Measurements from ENCODE around the gene AKNA.
A peak's percentile ranks its signal among the peaks of the same experiment; 100 is the strongest.

The AKNA gene

GRCh38 chr9:114425126-114425525, 37.3 kb upstream of the AKNA start:
- Mint-ChIP-seq H3K4me3 (no peak overlapping the region), H3K4me1 (peaks cover 0 to 2% of the 10 kb centered on the region in 2 donors), H3K27me3 (peaks cover 0 to 7% of the 10 kb centered on the region in 2 donors), H3K9me3 (no peaks in the 10 kb centered on the region), H3K36me3 (peaks cover 10 to 14% of the 10 kb centered on the region in 2 donors), H3K27ac (no peak overlapping the region)
- no peak for DNase-seq
- no peak for ATAC-seq (replicated peaks)

- Mint-ChIP-seq H3K9me3 (no peaks in the 10 kb centered on the region), H3K36me3 (peaks cover 14 to 15% of the 10 kb centered on the region in 2 donors), H3K4me3 (no peak overlapping the region), H3K4me1 (peaks cover 0 to 2% of the 10 kb centered on the region in 2 donors), H3K27me3 (no peaks in the 10 kb centered on the region), H3K27ac (no peak overlapping the region)
- ATAC-seq (replicated peaks) (no peak), DNase-seq (no peak)
Measured at GRCh38 chr9:114424126-114424525, 36.3 kb upstream of the AKNA start.

- Mint-ChIP-seq H3K27me3 (no peaks in the 10 kb centered on the region), H3K4me3 (no peak overlapping the region), H3K36me3 (peaks cover 19 to 20% of the 10 kb centered on the region in 2 donors), H3K9me3 (no peaks in the 10 kb centered on the region), H3K27ac (no peak overlapping the region), H3K4me1 (peaks cover 0 to 2% of the 10 kb centered on the region in 2 donors)
- DNase-seq (no peak), ATAC-seq (replicated peaks) (no peak)
Measured at GRCh38 chr9:114423181-114423580, 35.4 kb upstream of the AKNA start.

- H3K27ac Mint-ChIP-seq, result no peak overlapping the region
- no peak overlapping the region for H3K4me3 Mint-ChIP-seq
- no peaks in the 10 kb centered on the region for H3K9me3 Mint-ChIP-seq
- no peaks in the 10 kb centered on the region for H3K27me3 Mint-ChIP-seq
- no peak for DNase-seq
- H3K36me3 Mint-ChIP-seq, result peaks cover 31 to 34% of the 10 kb centered on the region in 2 donors
- peaks cover 5 to 10% of the 10 kb centered on the region in 2 donors for H3K4me1 Mint-ChIP-seq
- ATAC-seq (replicated peaks), result no peak
Measured at GRCh38 chr9:114421147-114421546, 33.4 kb upstream of the AKNA start.

- Mint-ChIP-seq H3K36me3 (peaks cover 25 to 28% of the 10 kb centered on the region in 2 donors), H3K4me3 (no peak overlapping the region), H3K27me3 (no peaks in the 10 kb centered on the region), H3K9me3 (no peaks in the 10 kb centered on the region), H3K4me1 (peaks cover 3 to 10% of the 10 kb centered on the region in 2 donors), H3K27ac (no peak overlapping the region)
- ATAC-seq (replicated peaks), result no peak
- no peak for DNase-seq
Measured at GRCh38 chr9:114419796-114420195, 32.0 kb upstream of the AKNA start.

- Mint-ChIP-seq H3K4me3 (no peak overlapping the region), H3K9me3 (no peaks in the 10 kb centered on the region), H3K27ac (no peak overlapping the region), H3K36me3 (peaks cover 21% of the 10 kb centered on the region in 2 donors), H3K4me1 (peaks cover 3 to 10% of the 10 kb centered on the region in 2 donors), H3K27me3 (no peaks in the 10 kb centered on the region)
- DNase-seq (no peak), ATAC-seq (replicated peaks) (no peak)
Measured at GRCh38 chr9:114418053-114418452, 30.3 kb upstream of the AKNA start.

- no peak for ATAC-seq (replicated peaks)
- Mint-ChIP-seq H3K27me3 (no peaks in the 10 kb centered on the region), H3K36me3 (peaks cover 21% of the 10 kb centered on the region in 2 donors)
Measured at GRCh38 chr9:114417511-114417910, 29.7 kb upstream of the AKNA start.

GRCh38 chr9:114416906-114417305, 29.1 kb upstream of the AKNA start:
- ATAC-seq (replicated peaks) (no peak), DNase-seq (no peak)
- Mint-ChIP-seq H3K27me3 (no peaks in the 10 kb centered on the region), H3K27ac (no peak overlapping the region), H3K4me3 (no peak overlapping the region), H3K9me3 (no peaks in the 10 kb centered on the region), H3K4me1 (peaks cover 4 to 10% of the 10 kb centered on the region in 2 donors), H3K36me3 (peaks cover 21% of the 10 kb centered on the region in 2 donors)

More at GRCh38 chr9:114417511-114417910, 29.7 kb upstream of the AKNA start:
- Mint-ChIP-seq H3K4me3 (no peak overlapping the region), H3K4me1 (peaks cover 3 to 10% of the 10 kb centered on the region in 2 donors), H3K9me3 (no peaks in the 10 kb centered on the region), H3K27ac (no peak overlapping the region)
- DNase-seq, result no peak

GRCh38 chr9:114416290-114416689, 28.5 kb upstream of the AKNA start:
- no peak overlapping the region for H3K4me3 Mint-ChIP-seq
- no peaks in the 10 kb centered on the region for H3K27me3 Mint-ChIP-seq
- H3K27ac Mint-ChIP-seq, result no peak overlapping the region
- peaks cover 21% of the 10 kb centered on the region in 2 donors for H3K36me3 Mint-ChIP-seq
- peaks cover 4 to 10% of the 10 kb centered on the region in 2 donors for H3K4me1 Mint-ChIP-seq
- DNase-seq (no peak), ATAC-seq (replicated peaks) (no peak)
- no peaks in the 10 kb centered on the region for H3K9me3 Mint-ChIP-seq

- Mint-ChIP-seq H3K4me1 (peaks cover 10% of the 10 kb centered on the region in 2 donors), H3K27me3 (no peaks in the 10 kb centered on the region), H3K9me3 (no peaks in the 10 kb centered on the region), H3K4me3 (no peak overlapping the region), H3K36me3 (peaks cover 19 to 21% of the 10 kb centered on the region in 2 donors), H3K27ac (peak overlapping the region; percentile 34)
- DNase-seq (no peak), ATAC-seq (replicated peaks) (no peak)
Measured at GRCh38 chr9:114414346-114414745, 26.6 kb upstream of the AKNA start.

- no peaks in the 10 kb centered on the region for H3K9me3 Mint-ChIP-seq
- no peak overlapping the region for H3K4me3 Mint-ChIP-seq
- peaks cover 10 to 14% of the 10 kb centered on the region in 2 donors for H3K4me1 Mint-ChIP-seq
- no peaks in the 10 kb centered on the region for H3K27me3 Mint-ChIP-seq
- peaks cover 16 to 19% of the 10 kb centered on the region in 2 donors for H3K36me3 Mint-ChIP-seq
- DNase-seq (no peak), ATAC-seq (replicated peaks) (peak in 1 of 2 donors; percentile 29)
- H3K27ac Mint-ChIP-seq, result no peak overlapping the region
Measured at GRCh38 chr9:114413861-114414301, 26.1 kb upstream of the AKNA start.

- ATAC-seq (replicated peaks) (no peak), DNase-seq (no peak)
- H3K4me3 Mint-ChIP-seq, result no peak overlapping the region
- H3K27me3 Mint-ChIP-seq, result no peaks in the 10 kb centered on the region
- H3K9me3 Mint-ChIP-seq, result no peaks in the 10 kb centered on the region
- no peak overlapping the region for H3K27ac Mint-ChIP-seq
- H3K4me1 Mint-ChIP-seq, result peaks cover 6 to 14% of the 10 kb centered on the region in 2 donors
- peaks cover 7 to 9% of the 10 kb centered on the region in 2 donors for H3K36me3 Mint-ChIP-seq
Measured at GRCh38 chr9:114412048-114412683, 24.4 kb upstream of the AKNA start.

GRCh38 chr9:114411452-114411851, 23.7 kb upstream of the AKNA start:
- Mint-ChIP-seq H3K36me3 (peaks cover 1 to 3% of the 10 kb centered on the region in 2 donors), H3K4me3 (no peak overlapping the region), H3K27ac (no peak overlapping the region), H3K27me3 (no peaks in the 10 kb centered on the region), H3K4me1 (peaks cover 3 to 13% of the 10 kb centered on the region in 2 donors), H3K9me3 (no peaks in the 10 kb centered on the region)
- ATAC-seq (replicated peaks) (no peak), DNase-seq (no peak)

GRCh38 chr9:114410910-114411309, 23.1 kb upstream of the AKNA start:
- DNase-seq (no peak), ATAC-seq (replicated peaks) (no peak)
- no peaks in the 10 kb centered on the region for H3K9me3 Mint-ChIP-seq
- H3K4me3 Mint-ChIP-seq, result no peak overlapping the region
- peaks cover 3% of the 10 kb centered on the region in 2 donors for H3K36me3 Mint-ChIP-seq
- no peaks in the 10 kb centered on the region for H3K27me3 Mint-ChIP-seq
- peaks cover under 1 to 12% of the 10 kb centered on the region in 2 donors for H3K4me1 Mint-ChIP-seq
- H3K27ac Mint-ChIP-seq, result no peak overlapping the region

GRCh38 chr9:114409842-114410241, 22.1 kb upstream of the AKNA start:
- Mint-ChIP-seq H3K4me3 (no peak overlapping the region), H3K27ac (no peak overlapping the region), H3K9me3 (no peaks in the 10 kb centered on the region), H3K36me3 (peaks cover 3% of the 10 kb centered on the region in 2 donors), H3K27me3 (no peaks in the 10 kb centered on the region), H3K4me1 (peaks cover 9 to 17% of the 10 kb centered on the region in 2 donors)
- DNase-seq (no peak), ATAC-seq (replicated peaks) (no peak)
